GM18499 (cell line): ENCODE measurements around the gene TMEM117.
"Not testable (repeated sequence)": the region's sequence is repeated elsewhere in the genome, so short reads cannot be mapped to it uniquely, and the experiment has no call there.

Experiments used
- ATAC-seq: cut with Tn5 transposase; IDR thresholded peaks from one replicate; pipeline ENCODE4 v1.9.1; 2021; ENCODE audit warnings: moderate number of reproducible peaks; ENCODE audit not compliant: insufficient read depth, unreplicated experiment

TMEM117 gene

GRCh38 chr12:44342371-44342770, 506.5 kb downstream of the TMEM117 start:
- no peak for ATAC-seq

- no peak for ATAC-seq
Measured at GRCh38 chr12:44347145-44347544, 511.3 kb downstream of the TMEM117 start.

GRCh38 chr12:44357494-44357893, 521.6 kb downstream of the TMEM117 start:
- no peak for ATAC-seq

- no peak for ATAC-seq
Measured at GRCh38 chr12:44358636-44359035, 522.8 kb downstream of the TMEM117 start.

GRCh38 chr12:44362947-44363346, 527.1 kb downstream of the TMEM117 start:
- no peak for ATAC-seq

GRCh38 chr12:44367136-44367535, 531.3 kb downstream of the TMEM117 start:
- no peak for ATAC-seq

GRCh38 chr12:44367916-44368315, 532.0 kb downstream of the TMEM117 start:
- no peak for ATAC-seq

- ATAC-seq = no peak
Measured at GRCh38 chr12:44369998-44370397, 534.1 kb downstream of the TMEM117 start.

GRCh38 chr12:44370982-44371381, 535.1 kb downstream of the TMEM117 start:
- no peak for ATAC-seq

GRCh38 chr12:44372259-44372658, 536.4 kb downstream of the TMEM117 start:
- no peak for ATAC-seq

GRCh38 chr12:44375694-44376093, 539.8 kb downstream of the TMEM117 start:
- no peak for ATAC-seq

GRCh38 chr12:44377443-44378187, 541.7 kb downstream of the TMEM117 start:
- ATAC-seq = no peak

- not testable (repeated sequence) for ATAC-seq
Measured at GRCh38 chr12:44379113-44379512, 543.2 kb downstream of the TMEM117 start.

- no peak for ATAC-seq
Measured at GRCh38 chr12:44379831-44380230, 544.0 kb downstream of the TMEM117 start.

GRCh38 chr12:44380861-44381260, 545.0 kb downstream of the TMEM117 start:
- ATAC-seq = no peak

GRCh38 chr12:44381341-44381740, 545.5 kb downstream of the TMEM117 start:
- no peak for ATAC-seq

GRCh38 chr12:44384136-44384535, 548.3 kb downstream of the TMEM117 start:
- ATAC-seq = no peak

GRCh38 chr12:44385964-44386363, 550.1 kb downstream of the TMEM117 start:
- ATAC-seq = no peak

GRCh38 chr12:44387581-44387980, 551.7 kb downstream of the TMEM117 start:
- no peak for ATAC-seq

GRCh38 chr12:44389038-44389437, 553.2 kb downstream of the TMEM117 start:
- no peak for ATAC-seq

- no peak for ATAC-seq
Measured at GRCh38 chr12:44389896-44390295, 554.0 kb downstream of the TMEM117 start.

- no peak for ATAC-seq
Measured at GRCh38 chr12:44397631-44398030, 561.8 kb downstream of the TMEM117 start.
